HL-60 (cell line): ENCODE data around the gene DDRGK1.
"Not testable (repeated sequence)": the region's sequence is repeated elsewhere in the genome, so short reads cannot be mapped to it uniquely, and the experiment has no call there.

ENCODE experiments used
- DNase-seq, 2 experiments: peaks; one replicate each; pipeline ENCODE4 v3.0.0-alpha.2; 2010 to 2020; ENCODE audit warnings: low read depth in 1 of 2, low spot score in 1 of 2
- H3K27ac ChIP-seq: fragments of 250-450 bp; sonication (Bioruptor Pico); replicated peaks from 2 replicates; pipeline ENCODE4 v1.5.1; 2020; ENCODE audit warnings: mild to moderate bottlenecking, moderate library complexity
- H3K27me3 ChIP-seq: fragments of 250-450 bp; sonication (Bioruptor Pico); 2 replicates; pipeline ENCODE4 v1.5.1; 2021; ENCODE audit warnings: mild to moderate bottlenecking, moderate library complexity; ENCODE audit not compliant: insufficient read depth, poor library complexity, severe bottlenecking
- H3K4me3 ChIP-seq: replicated peaks from 2 replicates; pipeline ENCODE4 v1.5.1; 2011; ENCODE audit warnings: mild to moderate bottlenecking, control low read depth, low read length; ENCODE audit not compliant: insufficient read depth
- GABPA ChIP-seq: IDR thresholded peaks from 2 replicates; pipeline ENCODE4 v1.6.1; 2012; ENCODE audit warnings: low read depth
- POLR2AphosphoS5 ChIP-seq: IDR thresholded peaks from 2 replicates; pipeline ENCODE4 v1.6.1; 2012; ENCODE audit warnings: low read depth
- SPI1 ChIP-seq: IDR thresholded peaks from 2 replicates; pipeline ENCODE4 v1.6.1; 2012; ENCODE audit warnings: low read depth, mild to moderate bottlenecking, borderline replicate concordance
- TF ChIP-seq, protein P1 (sequence below): IDR thresholded peaks from 2 replicates; pipeline ENCODE4 v1.6.1; 2012; ENCODE audit warnings: low read depth; ENCODE audit not compliant: insufficient replicate concordance
- TF ChIP-seq, protein P2 (sequence below): IDR thresholded peaks from one replicate; pipeline ENCODE4 v1.5.1; 2011; ENCODE audit warnings: low read length, control low read depth, inconsistent platforms; ENCODE audit not compliant: insufficient read depth

The DDRGK1 gene

DNA sequence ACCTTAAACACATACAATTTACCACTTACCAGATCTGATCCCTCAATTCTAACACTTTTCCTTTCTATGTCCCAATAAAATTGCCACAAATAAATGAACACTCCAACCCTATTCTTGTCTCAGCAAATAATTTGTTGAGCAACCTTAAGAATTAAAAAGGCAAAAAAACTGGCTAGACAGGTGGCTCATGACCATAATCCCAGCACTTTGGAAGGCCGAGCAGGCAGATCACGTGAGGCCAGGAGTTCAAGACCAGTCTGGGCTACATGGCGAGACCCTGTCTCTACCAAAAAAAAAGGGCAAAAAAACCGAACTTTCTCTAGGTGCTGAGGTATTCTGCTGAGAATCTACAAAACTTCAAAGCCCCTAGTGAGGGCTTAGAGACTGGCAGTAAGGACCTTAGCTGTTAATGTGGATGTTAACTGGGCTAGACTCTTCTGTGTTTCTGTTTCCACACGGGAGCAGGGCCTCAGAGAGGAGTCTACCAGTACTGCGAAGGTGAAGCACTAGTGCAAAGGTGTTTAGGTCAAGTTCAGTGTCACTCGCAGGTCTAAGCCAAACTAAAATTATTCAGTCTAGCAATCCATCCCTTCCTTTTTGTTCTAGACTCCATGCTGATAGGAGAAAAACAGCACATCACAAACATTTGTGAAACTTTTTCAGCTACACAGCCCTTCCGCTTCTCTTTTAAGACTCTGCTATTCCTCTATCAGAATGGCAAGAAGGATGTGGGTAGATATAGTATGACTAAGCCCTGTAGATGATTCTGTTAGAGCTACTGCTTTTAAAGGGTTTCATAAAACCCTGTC is 47.5 kb downstream of the DDRGK1 start:
- TF ChIP-seq, protein P1, sequence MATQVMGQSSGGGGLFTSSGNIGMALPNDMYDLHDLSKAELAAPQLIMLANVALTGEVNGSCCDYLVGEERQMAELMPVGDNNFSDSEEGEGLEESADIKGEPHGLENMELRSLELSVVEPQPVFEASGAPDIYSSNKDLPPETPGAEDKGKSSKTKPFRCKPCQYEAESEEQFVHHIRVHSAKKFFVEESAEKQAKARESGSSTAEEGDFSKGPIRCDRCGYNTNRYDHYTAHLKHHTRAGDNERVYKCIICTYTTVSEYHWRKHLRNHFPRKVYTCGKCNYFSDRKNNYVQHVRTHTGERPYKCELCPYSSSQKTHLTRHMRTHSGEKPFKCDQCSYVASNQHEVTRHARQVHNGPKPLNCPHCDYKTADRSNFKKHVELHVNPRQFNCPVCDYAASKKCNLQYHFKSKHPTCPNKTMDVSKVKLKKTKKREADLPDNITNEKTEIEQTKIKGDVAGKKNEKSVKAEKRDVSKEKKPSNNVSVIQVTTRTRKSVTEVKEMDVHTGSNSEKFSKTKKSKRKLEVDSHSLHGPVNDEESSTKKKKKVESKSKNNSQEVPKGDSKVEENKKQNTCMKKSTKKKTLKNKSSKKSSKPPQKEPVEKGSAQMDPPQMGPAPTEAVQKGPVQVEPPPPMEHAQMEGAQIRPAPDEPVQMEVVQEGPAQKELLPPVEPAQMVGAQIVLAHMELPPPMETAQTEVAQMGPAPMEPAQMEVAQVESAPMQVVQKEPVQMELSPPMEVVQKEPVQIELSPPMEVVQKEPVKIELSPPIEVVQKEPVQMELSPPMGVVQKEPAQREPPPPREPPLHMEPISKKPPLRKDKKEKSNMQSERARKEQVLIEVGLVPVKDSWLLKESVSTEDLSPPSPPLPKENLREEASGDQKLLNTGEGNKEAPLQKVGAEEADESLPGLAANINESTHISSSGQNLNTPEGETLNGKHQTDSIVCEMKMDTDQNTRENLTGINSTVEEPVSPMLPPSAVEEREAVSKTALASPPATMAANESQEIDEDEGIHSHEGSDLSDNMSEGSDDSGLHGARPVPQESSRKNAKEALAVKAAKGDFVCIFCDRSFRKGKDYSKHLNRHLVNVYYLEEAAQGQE = no peak
- TF ChIP-seq SPI1 (no peak), POLR2AphosphoS5 (no peak), GABPA (no peak)
- TF ChIP-seq, protein P2, sequence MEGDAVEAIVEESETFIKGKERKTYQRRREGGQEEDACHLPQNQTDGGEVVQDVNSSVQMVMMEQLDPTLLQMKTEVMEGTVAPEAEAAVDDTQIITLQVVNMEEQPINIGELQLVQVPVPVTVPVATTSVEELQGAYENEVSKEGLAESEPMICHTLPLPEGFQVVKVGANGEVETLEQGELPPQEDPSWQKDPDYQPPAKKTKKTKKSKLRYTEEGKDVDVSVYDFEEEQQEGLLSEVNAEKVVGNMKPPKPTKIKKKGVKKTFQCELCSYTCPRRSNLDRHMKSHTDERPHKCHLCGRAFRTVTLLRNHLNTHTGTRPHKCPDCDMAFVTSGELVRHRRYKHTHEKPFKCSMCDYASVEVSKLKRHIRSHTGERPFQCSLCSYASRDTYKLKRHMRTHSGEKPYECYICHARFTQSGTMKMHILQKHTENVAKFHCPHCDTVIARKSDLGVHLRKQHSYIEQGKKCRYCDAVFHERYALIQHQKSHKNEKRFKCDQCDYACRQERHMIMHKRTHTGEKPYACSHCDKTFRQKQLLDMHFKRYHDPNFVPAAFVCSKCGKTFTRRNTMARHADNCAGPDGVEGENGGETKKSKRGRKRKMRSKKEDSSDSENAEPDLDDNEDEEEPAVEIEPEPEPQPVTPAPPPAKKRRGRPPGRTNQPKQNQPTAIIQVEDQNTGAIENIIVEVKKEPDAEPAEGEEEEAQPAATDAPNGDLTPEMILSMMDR = no peak
- DNase-seq = no peak
- H3K27ac ChIP-seq = no peak overlapping the region
- H3K4me3 ChIP-seq = no peak overlapping the region
- H3K27me3 ChIP-seq = no peaks in the 10 kb centered on the region

DNA sequence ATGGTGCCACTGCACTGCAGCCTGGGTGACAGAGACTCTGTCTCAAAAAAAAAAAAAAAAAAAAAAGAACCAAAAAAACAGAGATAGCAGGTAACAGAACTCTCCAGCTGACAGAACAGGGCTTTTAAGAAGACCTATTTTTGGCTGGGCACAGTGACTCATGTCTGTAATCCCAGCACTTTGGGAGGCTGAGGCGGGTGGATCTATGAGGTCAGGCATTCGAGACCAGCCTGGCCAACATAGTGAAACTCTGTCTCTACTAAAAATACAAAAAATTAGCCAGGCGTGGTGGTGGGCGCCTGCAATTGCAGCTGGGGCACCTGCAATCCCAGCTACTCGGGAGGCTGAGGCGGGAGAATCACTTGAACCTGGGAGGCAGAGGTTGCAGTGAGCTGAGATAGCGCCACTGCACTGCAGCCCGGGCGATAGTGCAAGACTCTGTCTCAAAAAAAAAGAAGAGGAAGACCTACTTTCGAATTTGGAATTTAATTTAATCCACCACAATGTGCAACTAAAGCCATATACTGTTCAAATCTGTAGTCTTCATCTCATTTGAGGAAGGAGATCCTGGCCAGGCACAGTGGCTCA is 52.3 kb downstream of the DDRGK1 start:
- H3K27me3 ChIP-seq, DNase-seq: not testable (repeated sequence)

DNA sequence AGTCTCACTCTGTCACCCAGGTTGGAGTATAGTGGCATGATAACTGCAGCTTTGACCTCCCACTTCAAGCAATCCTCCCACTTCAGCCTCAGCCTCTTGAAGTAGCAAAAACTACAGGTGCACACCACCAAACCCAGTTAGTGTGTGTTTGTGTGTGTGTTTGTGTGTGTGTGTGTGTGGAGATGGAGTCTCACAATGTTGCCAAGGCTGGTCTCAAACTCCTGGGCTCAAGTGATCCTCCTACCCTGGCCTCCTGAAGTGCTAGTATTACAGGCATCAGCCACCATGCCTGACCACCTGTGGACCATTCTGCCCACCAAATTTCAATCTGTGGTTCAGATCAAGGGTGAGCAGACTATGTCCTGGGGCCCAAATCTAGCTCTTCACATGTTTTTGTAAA is 53.6 kb downstream of the DDRGK1 start:
- DNase-seq = no peak
- Histone ChIP-seq H3K27me3 (no peaks in the 10 kb centered on the region), H3K4me3 (no peak overlapping the region), H3K27ac (no peak overlapping the region)
- TF ChIP-seq POLR2AphosphoS5 = no peak
- TF ChIP-seq GABPA = no peak
- TF ChIP-seq, protein P2 = no peak
- TF ChIP-seq, protein P1 = no peak
- TF ChIP-seq SPI1 = no peak

More for the DNA sequence above, 52.3 kb downstream of the DDRGK1 start:
- not testable (repeated sequence) for H3K4me3 ChIP-seq, H3K27ac ChIP-seq

DNA sequence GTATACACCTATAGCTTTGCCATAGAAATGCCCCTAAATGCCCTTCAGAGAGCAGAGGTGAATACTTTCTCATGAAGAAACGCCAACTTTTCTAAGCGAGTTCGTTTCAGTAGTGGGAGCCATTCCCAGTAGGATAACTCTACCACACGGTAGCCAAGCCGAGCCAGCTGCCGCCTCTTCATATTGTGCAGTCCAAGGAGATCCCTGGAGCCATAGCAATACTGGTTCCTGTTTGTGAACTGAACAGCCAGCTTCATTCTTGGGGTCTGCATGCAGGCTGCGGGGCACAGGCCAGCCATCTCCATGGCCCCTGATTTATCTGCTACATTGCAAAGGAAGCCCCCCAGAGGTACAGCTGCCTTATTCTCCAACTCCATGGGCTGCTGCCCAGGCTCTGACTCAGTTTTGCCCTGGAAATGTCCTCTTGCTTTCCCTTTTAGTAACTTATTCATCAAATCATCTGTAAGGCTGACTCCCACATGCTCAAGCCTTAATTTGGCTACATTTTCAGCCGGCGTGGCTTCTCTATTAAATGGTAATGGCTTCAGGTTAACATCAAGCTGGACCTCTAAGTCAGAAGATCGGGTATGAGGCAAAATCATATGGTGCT is 57.6 kb downstream of the DDRGK1 start:
- no peak overlapping the region for H3K4me3 ChIP-seq
- H3K27me3 ChIP-seq = no peaks in the 10 kb centered on the region
- no peak overlapping the region for H3K27ac ChIP-seq
- no peak for DNase-seq
- TF ChIP-seq, protein P2 = no peak
